RPMI7951 (cell line): ENCODE data around the gene STIM1. TPM values are rescaled to one million over a fixed set of nuclear protein-coding genes. Genes with fewer than 3 reads are reported as not detected.
"Not testable (repeated sequence)": the region's sequence is repeated elsewhere in the genome, so short reads cannot be mapped to it uniquely, and the experiment has no call there.

Experiments
- DNase-seq: peaks from one replicate; pipeline ENCODE4 v3.0.0-alpha.2; 2012; ENCODE audit warnings: low read depth
- total RNA-seq: library from RNA; depleted of rRNA; stranded (reverse); fragments of >200 nt; shearing (Covaris generic); gene quantifications from 2 replicates; pipeline ENCODE4 v1.2.3, GENCODE V29; 2014

The STIM1 gene
- total RNA-seq, 1 experiment from 2014 or later, result 13.8 TPM

GRCh38 chr11:3855808-3856491 is 486 bp downstream of the STIM1 start:
- DNase-seq, result peak; percentile 42

DNA sequence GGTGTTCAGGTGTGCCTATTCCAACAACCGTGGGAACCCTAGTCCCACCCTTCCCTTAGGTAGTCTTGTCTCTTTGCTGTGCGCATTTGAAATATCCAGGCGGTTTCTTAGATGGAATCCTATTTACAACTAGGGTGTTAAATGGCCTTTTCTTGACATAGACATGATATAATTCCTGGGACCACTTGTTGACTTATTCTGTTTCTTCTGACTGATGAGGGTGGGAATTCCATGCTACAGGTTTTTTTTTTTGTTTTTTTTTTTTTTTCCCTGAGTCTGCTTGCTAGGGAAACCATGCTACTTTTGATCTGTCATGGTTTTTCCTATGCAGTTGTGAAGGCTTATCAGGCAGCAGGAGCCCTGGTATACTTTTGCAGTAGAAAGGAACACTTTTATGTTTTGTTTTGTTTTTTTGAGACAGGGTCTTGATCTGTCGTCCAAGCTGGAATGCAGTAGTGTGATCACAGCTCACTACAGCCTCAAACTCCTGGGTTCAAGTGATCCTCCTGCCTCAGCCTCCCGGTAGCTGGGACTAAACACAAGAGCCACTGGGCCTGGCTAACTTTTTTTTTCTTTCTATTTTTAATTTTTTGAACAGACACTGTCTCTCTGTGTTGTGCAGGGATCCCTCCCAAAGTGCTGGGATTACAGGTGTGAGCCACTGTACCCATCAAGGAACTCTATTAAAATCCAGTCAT is 1.5 kb downstream of the STIM1 start:
- DNase-seq, result no peak

DNA sequence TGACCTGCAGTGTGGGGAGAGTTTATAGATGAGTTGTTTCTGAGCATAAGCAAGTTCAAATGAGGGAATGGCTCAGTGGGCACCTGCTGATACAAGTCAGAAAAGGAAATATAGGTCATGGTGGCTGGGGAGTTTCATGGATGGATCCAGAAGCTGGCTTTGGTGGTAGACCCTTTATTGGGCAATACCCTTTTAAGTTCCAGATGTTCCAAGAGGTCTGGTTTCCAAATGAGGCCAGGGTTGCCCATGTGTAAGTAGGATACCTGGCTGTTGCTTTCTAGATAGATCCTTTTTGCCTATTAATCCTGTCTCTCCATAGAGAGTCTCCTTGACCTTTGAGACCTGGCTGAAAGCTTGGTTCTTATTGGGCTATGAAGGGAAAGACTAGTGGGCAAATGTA is 2.2 kb downstream of the STIM1 start:
- DNase-seq, result no peak

- DNase-seq, result no peak
Observed at GRCh38 chr11:3859373-3859881, 4.0 kb downstream of the STIM1 start.

- no peak for DNase-seq
Observed at GRCh38 chr11:3860375-3860774, 4.9 kb downstream of the STIM1 start.

DNA sequence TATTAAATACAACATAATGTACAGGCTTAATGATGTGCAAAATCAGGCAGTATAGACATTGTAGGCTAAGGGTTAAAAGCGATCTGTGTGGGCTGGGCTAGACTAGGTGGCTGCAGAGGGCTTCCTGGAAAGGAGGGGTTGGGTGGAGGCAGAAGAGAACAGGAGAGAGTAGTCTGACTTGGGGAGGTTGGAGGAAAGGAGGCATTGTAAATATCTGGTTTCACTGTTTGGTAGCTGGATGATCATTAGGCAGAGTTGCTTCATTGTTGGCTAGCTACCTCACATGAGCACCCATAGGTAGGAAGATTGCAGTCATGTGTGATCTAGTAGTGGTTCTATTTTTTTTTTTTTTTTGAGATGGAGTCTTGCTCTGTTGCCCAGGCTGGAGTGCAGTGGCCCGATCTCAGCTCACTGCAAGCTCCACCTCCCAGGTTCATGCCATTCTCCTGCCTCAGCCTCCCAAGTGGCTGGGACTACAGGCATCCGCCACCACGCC is 5.5 kb downstream of the STIM1 start:
- DNase-seq, result not testable (repeated sequence)

- DNase-seq, result no peak
Observed at GRCh38 chr11:3861683-3862082, 6.2 kb downstream of the STIM1 start.

GRCh38 chr11:3865388-3866193 is 10.1 kb downstream of the STIM1 start:
- peak; percentile 32 for DNase-seq

DNA sequence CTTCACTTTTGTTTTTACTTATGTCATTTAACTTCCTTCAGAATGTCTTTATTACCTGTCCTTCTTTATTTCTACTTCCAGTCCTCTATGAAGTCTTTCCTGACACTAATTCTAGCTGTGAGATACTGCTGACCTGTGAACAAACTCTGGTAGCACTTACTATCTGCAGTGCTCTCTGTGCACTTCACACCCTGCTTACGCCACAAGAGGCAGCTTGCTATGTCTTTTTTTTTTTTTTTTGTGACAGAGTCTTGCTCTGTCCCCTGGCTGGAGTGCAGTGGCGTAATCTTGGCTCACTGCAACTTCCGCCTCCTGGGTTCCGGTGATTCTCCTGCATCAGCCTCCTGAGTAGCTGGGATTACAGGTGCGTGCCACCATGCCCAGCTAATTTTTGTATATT is 10.7 kb downstream of the STIM1 start:
- DNase-seq, result no peak

GRCh38 chr11:3866836-3867208 is 11.4 kb downstream of the STIM1 start:
- no peak for DNase-seq

- DNase-seq, result no peak
Observed at GRCh38 chr11:3867209-3868091, 12.0 kb downstream of the STIM1 start.

DNA sequence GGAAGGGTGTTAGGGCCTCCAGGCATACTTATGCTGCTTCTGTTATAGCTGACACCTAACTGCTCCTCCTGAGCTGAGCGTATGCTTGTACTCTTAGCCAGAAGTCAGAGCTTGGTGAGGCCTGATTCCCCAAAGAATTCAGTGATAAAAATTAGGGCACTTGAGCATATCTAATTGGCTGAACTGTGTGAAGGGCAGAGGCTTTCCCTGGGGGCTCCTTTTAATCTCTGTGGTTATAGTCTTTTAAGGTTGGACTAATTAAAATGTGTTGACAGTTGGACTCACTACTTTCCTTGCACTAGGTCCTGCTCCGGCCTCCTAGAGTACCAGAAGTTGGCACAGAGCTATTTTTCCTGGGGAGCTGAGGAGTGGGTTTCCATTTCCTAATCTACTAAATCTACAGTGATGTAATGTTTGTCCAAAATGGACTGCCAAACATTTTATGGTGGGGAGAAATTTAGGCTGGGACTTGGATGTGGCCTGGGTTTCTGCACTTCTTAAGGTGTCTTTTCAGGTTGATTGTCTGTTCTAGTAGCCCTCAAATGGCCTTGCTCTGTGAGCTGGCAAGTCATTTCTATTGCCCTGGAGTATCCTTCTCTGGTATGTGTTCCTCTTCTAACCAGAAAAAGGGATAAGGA is 18.4 kb downstream of the STIM1 start:
- no peak for DNase-seq

DNA sequence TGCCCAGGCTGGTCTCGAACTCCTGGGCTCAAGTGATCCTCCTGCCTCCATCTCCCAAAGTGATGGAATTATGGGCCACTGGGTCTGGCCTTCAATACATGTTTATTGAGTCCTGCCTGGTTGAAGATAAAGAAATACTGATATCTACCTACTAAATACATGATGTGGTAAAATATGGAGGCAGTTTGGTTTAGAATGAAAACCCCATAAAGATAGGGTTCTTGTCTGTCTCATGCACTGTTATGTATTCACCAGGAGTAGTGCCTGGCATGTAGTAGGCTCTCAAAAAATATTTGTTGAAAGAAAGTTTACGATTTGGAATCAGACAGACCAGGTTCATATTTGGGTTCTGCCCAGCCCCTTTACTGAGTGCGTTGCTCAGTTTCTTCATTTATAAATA is 21.1 kb downstream of the STIM1 start:
- DNase-seq, result no peak

GRCh38 chr11:3877364-3878257 is 22.1 kb downstream of the STIM1 start:
- DNase-seq, result no peak

GRCh38 chr11:3878258-3878584 is 22.8 kb downstream of the STIM1 start:
- no peak for DNase-seq

GRCh38 chr11:3879216-3879966 is 23.9 kb downstream of the STIM1 start:
- DNase-seq, result no peak

DNA sequence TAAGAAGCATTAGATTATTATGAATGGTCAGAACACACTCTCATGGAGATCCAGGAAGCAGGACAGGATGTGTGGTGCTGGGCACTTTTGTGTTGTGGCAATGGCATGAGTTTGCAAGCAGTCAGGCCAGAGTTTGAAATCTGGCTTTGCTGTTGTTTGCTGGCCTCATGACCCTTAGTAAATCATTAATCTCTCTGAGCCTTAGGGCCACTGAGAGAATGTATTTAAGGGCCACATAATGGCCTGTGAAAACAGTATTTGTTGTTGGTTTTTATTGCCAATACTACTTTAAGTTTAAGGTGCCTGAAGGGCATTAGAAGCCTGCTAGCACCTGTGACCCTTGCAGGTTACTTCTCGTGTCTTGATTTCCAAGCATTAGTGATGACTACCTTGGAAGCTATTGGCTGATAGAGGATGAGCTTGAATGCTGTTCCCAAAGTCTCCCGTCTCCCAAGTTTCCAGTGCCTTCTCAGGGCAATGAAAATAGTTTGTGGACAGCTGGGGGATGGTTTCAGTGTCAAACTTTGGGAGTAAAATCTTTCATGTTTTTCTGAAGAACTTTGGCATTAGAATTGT is 24.6 kb downstream of the STIM1 start:
- no peak for DNase-seq

- peak; percentile 57 for DNase-seq
Observed at GRCh38 chr11:3880724-3881123, 25.3 kb downstream of the STIM1 start.

- DNase-seq, result no peak
Observed at GRCh38 chr11:3882655-3883054, 27.2 kb downstream of the STIM1 start.
